HUDEP-2 (cell line): Measurements from ENCODE around the gene LRRC59.

Experiments
- DNase-seq, 76 experiments: peaks; one replicate each; lab custom pipeline; 2025; ENCODE audit not compliant: unreplicated experiment in 76 of 76; lab: John Stamatoyannopoulos, UW

Gene LRRC59

GRCh38 chr17:50363217-50364060, 33.9 kb downstream of the LRRC59 start:
- DNase-seq: no peak

GRCh38 chr17:50362661-50363060, 34.7 kb downstream of the LRRC59 start:
- no peak for DNase-seq

- peak in 71 of 76 experiments; percentile 9 to 79 (median 53) for DNase-seq
Observed at GRCh38 chr17:50361561-50362480, 35.5 kb downstream of the LRRC59 start.

GRCh38 chr17:50360486-50361115, 36.7 kb downstream of the LRRC59 start:
- no peak for DNase-seq

- DNase-seq: no peak
Observed at GRCh38 chr17:50359998-50360461, 37.3 kb downstream of the LRRC59 start.

GRCh38 chr17:50359005-50359699, 38.2 kb downstream of the LRRC59 start:
- DNase-seq: no peak

GRCh38 chr17:50358177-50358576, 39.1 kb downstream of the LRRC59 start:
- DNase-seq: no peak

- no peak for DNase-seq
Observed at GRCh38 chr17:50356892-50357510, 40.3 kb downstream of the LRRC59 start.

GRCh38 chr17:50356418-50356817, 40.9 kb downstream of the LRRC59 start:
- no peak for DNase-seq

- no peak for DNase-seq
Observed at GRCh38 chr17:50355701-50356341, 41.5 kb downstream of the LRRC59 start.

GRCh38 chr17:50355336-50355700, 42.0 kb downstream of the LRRC59 start:
- DNase-seq: no peak

GRCh38 chr17:50354776-50355175, 42.5 kb downstream of the LRRC59 start:
- no peak for DNase-seq

- DNase-seq: no peak
Observed at GRCh38 chr17:50354198-50354597, 43.1 kb downstream of the LRRC59 start.

GRCh38 chr17:50353600-50354195, 43.6 kb downstream of the LRRC59 start:
- no peak for DNase-seq

- no peak for DNase-seq
Observed at GRCh38 chr17:50352693-50353599, 44.4 kb downstream of the LRRC59 start.

- DNase-seq: no peak
Observed at GRCh38 chr17:50352072-50352692, 45.1 kb downstream of the LRRC59 start.

- DNase-seq: no peak
Observed at GRCh38 chr17:50350733-50351132, 46.6 kb downstream of the LRRC59 start.

- no peak for DNase-seq
Observed at GRCh38 chr17:50349243-50349600, 48.1 kb downstream of the LRRC59 start.
